ENCODE measurements around the gene DHODH.
A peak's percentile ranks its signal among the peaks of the same experiment; 100 is the strongest.
"Not testable (repeated sequence)": the region's sequence is repeated elsewhere in the genome, so short reads cannot be mapped to it uniquely, and the experiment has no call there.

DHODH gene

GRCh38 chr16:72055911-72056310 is 47.4 kb downstream of the DHODH start:
- Histone ChIP-seq H3K27me3 (no peaks in the 10 kb centered on the region), H3K4me1 (no peaks in the 10 kb centered on the region), H3K9me3 (no peaks in the 10 kb centered on the region), H3K4me3 (ENCODE audit: low read depth, low read length) (no peak overlapping the region), H3K36me3 (no peaks in the 10 kb centered on the region)
- no peak for DNase-seq
- no peak for TF ChIP-seq CTCF (IDR thresholded peaks at IDR 0.05; ENCODE audit: low read depth, low read length)

GRCh38 chr16:72057313-72057712 is 48.8 kb downstream of the DHODH start:
- not testable (repeated sequence) for DNase-seq; H3K4me1 ChIP-seq; H3K27me3 ChIP-seq; H3K4me3 ChIP-seq (ENCODE audit: low read depth, low read length); H3K36me3 ChIP-seq; H3K9me3 ChIP-seq

- not testable (repeated sequence) for H3K4me1 ChIP-seq; H3K9me3 ChIP-seq; DNase-seq; H3K36me3 ChIP-seq; H3K27me3 ChIP-seq; H3K4me3 ChIP-seq (ENCODE audit: low read depth, low read length)
Observed at GRCh38 chr16:72059060-72059459, 50.5 kb downstream of the DHODH start.

DNA sequence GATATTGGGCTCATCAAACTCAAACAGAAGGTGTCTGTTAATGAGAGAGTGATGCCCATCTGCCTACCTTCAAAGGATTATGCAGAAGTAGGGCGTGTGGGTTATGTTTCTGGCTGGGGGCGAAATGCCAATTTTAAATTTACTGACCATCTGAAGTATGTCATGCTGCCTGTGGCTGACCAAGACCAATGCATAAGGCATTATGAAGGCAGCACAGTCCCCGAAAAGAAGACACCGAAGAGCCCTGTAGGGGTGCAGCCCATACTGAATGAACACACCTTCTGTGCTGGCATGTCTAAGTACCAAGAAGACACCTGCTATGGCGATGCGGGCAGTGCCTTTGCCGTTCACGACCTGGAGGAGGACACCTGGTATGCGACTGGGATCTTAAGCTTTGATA is 51.9 kb downstream of the DHODH start:
- TF ChIP-seq CTCF (IDR thresholded peaks at IDR 0.05; ENCODE audit: low read depth, low read length) = no peak
- Histone ChIP-seq H3K4me3 (ENCODE audit: low read depth, low read length) (no peak overlapping the region), H3K27me3 (no peaks in the 10 kb centered on the region), H3K9me3 (no peaks in the 10 kb centered on the region), H3K36me3 (no peaks in the 10 kb centered on the region), H3K4me1 (no peaks in the 10 kb centered on the region)
- DNase-seq = no peak

DNA sequence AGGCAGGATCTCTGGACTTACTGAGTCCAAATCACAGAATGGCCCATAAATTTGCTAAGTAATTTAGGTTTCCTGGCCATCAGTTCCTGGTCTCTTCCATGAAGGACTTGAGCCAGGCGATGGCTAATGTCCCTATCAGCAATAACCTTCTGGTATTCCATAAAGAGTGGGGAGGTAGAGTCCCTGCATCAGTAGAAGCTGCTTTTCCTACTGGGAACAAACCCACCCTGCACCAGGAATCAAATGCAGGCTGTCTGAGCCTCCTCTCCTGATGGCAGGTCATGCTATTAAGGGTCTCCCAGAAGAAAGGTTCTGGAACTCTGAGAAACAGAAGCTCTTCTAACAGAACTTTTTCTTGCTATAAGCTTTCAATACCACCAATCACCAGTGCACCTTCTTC is 53.0 kb downstream of the DHODH start:
- H3K4me3 ChIP-seq (ENCODE audit: low read depth, low read length) = no peak overlapping the region
- no peak for TF ChIP-seq CTCF (IDR thresholded peaks at IDR 0.05; ENCODE audit: low read depth, low read length)
- H3K27me3 ChIP-seq = no peaks in the 10 kb centered on the region
- no peaks in the 10 kb centered on the region for H3K4me1 ChIP-seq
- H3K36me3 ChIP-seq = no peaks in the 10 kb centered on the region
- no peak for DNase-seq
- no peaks in the 10 kb centered on the region for H3K9me3 ChIP-seq

GRCh38 chr16:72064361-72064894 is 55.9 kb downstream of the DHODH start:
- no peaks in the 10 kb centered on the region for H3K36me3 ChIP-seq
- no peaks in the 10 kb centered on the region for H3K9me3 ChIP-seq
- no peak for DNase-seq
- H3K4me3 ChIP-seq (ENCODE audit: low read depth, low read length) = no peak overlapping the region
- H3K27me3 ChIP-seq = no peaks in the 10 kb centered on the region
- no peak for TF ChIP-seq CTCF (IDR thresholded peaks at IDR 0.05; ENCODE audit: low read depth, low read length)
- H3K4me1 ChIP-seq = no peaks in the 10 kb centered on the region

DNA sequence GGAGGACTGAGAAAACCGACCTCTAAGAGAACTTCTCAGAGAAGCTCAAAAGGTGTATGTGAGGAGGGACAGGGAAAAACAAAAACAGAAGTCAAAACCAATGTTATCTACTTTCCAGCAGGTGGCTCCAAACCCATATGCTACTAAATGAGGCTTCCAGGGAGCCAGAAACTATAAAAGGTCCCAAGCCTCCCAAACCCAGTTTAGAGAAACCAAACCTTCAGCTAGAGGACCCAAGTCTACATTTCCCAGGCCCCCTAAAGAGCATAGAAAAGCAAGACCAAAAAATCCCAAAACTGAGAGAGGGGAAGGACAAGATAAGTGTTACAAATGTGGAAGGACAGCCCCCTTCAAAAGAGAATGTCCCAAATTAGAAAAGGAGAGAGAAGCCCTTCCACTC is 58.2 kb downstream of the DHODH start:
- H3K27me3 ChIP-seq = no peaks in the 10 kb centered on the region
- no peaks in the 10 kb centered on the region for H3K4me1 ChIP-seq
- no peak overlapping the region for H3K4me3 ChIP-seq (ENCODE audit: low read depth, low read length)
- TF ChIP-seq CTCF (IDR thresholded peaks at IDR 0.05; ENCODE audit: low read depth, low read length) = peak; percentile 74
- DNase-seq = no peak
- no peaks in the 10 kb centered on the region for H3K9me3 ChIP-seq
- no peaks in the 10 kb centered on the region; the same call in 1 of the 2 replicates for H3K36me3 ChIP-seq

All from BE2C (cell line).